ENCODE results near the gene PORCN. TPM values are rescaled to one million over a fixed set of nuclear protein-coding genes. Genes with fewer than 3 reads are reported as not detected.

PORCN gene
- polyA plus RNA-seq, 10 donors = 2.3 to 4.7 (median 3.7) TPM

DNA sequence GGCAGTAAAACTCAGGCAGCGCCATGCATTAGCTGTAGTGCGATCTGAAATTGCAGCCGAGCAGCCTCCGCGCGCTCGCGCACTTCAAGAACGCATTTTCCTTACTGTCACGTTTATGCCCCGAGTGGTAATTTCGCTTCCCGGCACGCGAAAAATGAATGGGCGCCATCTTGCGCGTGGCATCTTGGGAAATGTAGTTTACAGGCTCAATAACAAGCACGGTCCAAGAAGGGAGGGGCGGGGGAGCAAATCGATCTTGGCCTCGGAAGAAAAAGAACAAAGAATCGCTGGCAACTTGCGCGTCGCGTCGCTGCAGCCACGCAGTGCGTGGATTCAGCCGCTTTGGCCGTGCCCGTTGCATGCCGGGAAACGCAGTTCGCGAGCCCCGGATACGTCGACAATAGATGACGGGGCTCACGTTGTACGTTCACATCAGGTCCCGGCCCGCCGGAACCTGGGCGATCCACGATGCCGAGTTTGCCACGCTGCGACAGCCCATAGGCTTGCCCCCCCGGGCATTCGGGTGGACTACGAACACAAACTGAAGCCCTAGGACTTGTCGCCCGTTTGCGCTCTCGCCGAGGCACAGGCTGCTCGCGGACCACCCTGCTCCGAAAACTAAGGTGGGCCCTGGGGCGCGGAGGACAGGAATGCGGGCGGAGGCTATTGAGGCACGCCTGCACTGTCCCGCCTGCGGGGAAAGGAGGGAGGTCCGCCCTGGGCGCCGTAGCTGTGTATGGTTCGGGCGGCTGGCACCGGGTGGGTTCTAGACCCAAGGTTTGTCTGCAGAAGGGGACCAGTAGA, 32.8 kb upstream of the PORCN start, which contains the start of gene FTSJ1:
Gene FTSJ1 (plus strand): TSS at position 426 of the 804 bp plus-strand sequence. CDS start 1,849 bp downstream, outside the sequence.
- DNase-seq = peak; percentile 86 to 96 (median 93)

DNA sequence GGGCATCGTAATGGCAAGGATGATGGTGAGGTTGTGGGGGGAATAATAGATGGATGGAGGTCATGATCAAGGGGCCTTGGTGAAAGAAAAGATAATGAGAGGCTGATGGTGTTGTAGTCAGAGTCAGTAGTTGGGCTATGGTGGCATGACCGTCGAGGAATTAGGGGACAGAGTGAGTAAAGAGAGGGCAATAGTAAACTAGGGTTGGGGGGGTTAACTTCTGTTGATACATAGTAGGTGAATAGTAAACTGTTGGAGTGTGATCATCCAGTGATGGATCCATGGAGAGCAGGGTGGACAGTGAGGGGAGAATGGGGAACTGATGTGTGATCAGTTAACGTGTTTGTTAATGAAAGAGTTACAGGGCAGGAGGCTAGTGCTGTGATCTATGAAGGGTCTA, 31.9 kb upstream of the PORCN start:
- no peak for DNase-seq

DNA sequence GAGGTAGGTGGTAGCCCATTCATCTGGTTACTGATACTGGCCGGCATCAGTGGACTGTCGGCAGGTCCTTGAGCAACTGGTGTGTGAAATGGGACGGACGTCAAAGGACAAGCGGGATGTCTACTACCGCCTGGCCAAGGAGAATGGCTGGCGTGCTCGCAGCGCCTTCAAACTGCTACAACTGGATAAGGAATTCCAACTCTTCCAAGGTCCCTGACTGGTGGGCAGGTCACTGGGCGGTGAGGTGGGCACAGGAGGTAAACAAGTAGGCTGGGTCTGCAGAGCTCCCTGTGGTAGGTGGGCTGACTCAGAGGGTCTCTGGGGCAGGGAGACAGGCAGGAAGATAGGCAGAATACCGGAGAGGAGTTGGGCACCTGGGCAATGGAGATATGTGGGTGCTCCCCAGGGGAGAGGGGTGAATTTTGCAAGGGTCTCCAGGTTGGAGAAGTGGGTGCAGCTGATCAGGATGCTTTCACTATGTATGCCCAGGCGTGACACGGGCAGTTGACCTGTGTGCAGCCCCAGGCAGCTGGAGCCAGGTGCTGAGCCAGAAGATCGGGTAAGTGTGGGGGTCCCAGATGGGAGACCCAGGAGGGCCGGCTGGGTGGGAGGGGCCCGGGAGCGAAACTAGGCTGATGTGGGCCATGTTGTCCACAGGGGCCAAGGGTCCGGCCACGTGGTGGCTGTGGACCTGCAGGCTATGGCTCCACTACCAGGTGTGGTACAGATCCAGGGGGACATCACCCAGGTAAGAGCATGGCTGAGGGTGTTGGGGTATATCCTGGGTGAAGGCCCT, 30.6 kb upstream of the PORCN start:
- no peak for DNase-seq

DNA sequence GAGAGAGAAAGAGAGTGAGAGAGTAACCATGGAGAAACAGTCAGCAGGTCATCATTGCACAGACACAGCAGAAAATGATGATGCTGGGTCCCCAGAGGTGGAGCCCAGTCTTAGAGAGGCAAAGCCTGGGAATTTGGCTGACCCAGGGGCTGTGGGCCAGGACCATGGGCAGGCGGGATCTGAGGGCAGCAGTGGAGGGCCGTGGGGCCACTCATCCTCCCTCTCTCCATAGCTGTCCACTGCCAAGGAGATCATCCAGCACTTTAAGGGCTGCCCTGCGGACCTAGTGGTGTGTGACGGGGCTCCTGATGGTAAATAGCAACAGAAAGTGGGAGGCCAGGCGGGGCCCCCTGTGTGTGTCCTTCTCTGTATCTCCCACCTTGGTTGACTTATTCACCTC, 30.0 kb upstream of the PORCN start:
- no peak for DNase-seq

DNA sequence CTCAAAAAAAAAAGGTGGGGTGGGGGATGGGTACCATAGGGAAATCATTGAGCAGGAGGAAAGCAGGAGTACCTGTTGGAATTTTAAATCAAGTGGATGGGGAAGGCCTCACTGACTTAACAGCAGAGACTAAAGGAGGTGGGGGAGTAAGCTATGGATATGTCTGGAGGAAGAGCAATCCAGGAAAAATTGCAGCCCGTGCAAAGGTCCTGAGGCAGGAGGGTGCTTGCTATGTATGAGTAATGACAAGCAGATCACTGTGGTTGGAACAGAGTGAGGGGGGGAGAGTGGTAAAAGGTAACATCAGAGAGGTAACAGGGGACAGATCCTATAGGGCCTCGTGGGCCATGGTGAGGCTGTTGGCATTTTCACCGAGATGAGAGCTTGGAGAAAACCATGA, 28.6 kb upstream of the PORCN start:
- DNase-seq = no peak

DNA sequence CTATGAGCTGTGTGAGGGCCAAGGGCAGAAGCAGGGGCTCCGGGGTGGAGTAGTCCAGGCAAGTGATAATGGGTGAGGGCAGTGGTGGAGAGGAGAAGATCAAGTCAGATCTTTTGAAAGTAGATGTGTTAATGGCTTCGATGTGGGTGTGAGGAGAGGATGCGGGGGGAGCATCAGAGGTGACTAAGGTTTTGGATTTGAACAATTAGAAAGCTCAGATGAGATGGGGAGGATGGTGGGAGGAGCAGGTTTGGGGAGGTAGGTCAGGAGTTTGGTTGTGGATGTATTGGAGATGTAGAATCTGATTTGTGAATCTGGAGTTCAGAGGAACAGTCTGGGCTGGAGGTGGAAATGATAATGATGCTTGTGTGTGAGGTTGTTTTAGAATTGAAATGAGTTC, 28.2 kb upstream of the PORCN start:
- no peak for DNase-seq

DNA sequence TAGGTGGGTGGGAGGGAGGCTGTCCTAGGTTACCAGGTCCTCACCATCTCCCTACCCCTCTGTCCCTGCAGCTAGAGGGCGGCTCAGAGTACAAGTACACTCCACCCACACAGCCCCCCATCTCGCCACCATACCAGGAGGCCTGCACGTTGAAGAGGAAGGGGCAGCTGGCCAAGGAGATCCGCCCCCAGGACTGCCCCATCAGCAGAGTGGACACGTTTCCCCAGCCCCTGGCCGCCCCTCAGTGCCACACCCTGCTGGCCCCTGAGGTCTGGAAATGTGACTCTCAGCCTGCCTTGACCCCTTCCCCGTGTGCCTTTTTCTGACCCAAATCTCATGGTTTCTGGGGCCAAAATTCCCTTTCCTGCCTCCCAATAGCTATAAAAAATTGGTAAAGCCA, 26.3 kb upstream of the PORCN start:
- no peak for DNase-seq

DNA sequence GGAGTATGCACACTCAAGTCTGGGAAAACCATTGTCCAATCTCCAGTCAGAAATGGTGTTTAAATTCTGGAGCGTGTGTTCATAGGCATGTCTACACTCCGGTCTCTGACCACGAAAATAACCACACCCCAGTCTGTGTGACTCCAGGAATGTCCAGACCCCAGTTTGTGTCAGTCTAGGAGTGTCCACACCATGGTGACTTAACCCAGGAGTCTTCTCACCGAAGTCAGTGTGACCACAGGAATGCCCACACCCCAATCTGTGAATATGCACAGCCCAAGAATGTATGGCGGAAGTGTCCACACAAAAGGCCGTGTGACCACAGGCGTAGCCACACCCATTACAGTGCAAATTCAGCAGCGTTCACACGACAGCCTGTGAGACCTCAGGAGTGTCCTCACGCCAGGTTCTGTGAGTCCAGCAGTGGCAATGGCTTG, 21.4 kb upstream of the PORCN start:
- DNase-seq = peak in 1 of 3 donors; percentile 64

DNA sequence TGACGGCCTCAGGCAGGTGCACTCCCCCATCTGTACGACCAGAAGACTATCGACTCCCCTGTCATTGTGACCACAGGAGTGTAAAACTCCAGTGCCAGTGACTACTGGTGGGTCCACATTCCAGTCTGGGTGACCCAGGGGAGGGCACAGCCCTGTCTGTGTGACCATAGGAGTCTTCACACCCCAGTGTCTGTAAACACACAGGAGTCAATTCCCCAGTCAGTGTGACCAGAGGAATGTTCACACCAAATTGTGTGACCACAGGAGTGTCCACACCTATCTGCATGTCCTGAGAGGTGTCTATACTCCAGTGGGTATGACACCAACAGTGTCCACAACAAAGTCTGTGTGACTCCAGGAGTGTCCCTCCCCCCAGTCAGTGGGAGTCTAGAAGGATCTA, 20.8 kb upstream of the PORCN start:
- no peak for DNase-seq

DNA sequence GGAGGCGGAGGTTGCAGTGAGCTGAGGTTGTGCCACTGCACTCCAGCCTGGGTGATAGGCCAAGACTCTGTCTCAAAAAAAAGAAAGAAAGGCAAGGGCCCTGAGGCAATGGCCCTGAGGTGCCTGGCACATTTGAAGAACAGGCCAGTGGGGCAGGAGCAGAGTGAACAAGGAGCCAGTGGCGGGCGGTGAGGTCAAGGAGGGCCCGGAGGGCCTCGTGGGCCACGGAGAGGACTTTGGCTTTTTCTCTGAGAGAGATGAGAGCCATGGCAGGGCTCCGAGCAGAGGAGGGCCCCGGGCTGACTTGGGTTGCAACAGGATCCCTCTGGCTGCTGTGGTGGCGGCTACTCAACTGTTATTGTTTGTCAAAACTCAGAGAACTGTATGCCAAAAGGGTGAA, 19.5 kb upstream of the PORCN start:
- DNase-seq = no peak

DNA sequence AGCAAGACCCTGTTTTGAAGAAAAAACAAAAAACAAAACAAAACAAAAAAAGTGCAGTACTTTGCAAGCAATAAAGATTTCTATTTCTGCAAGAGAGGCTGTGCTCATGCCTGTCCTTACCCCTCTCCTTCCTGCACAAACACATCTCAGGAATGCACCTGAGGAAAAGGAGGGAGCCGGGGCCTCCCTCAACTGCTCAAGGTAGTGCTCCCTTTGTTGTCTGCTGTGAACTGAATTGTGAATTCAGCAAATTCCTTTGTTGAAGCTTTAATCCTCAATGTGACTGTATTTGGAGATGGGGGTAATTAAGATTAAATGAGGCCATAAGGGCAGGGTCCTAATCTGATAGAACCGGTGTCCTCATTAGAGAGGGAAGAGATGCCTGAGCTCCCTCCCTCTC, 18.9 kb upstream of the PORCN start:
- DNase-seq = no peak

DNA sequence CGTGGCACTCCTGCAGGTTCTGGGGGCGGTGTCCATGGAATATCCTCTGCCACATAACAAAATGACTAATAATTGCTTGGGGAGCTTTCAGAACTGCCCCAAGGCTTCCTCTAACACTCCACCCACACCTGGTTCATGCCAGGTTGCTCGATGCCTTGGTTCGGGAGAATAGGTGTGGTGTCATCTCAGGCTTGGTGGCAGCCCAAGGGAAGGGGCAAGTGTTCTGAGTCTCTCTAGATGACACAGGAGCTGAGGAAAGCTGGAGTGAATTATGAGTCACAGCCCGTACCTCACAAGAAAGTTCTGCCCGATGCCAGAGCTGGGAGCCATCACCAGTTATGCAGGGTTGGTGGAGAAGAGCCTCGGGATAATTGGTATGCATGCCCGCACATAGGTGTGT, 18.1 kb upstream of the PORCN start:
- DNase-seq = no peak

DNA sequence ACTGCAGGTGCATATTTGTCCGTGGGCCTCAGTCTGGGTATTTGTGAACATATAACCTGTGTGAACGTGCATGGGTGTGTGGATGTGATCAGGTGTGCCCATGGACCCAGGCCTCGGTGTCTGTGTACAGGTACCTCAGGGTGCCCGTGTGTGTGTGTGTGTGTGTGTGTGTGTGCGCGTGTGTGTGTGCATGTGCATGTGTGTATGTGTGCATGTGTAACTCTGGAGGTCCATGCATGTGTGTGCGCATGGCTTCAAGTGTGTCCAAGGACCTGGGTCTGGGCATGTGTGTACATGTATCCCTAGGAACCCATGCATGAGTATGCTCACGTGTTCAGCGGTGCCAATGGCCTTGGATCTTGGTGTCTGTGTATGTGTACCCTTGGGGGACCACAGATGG, 17.0 kb upstream of the PORCN start:
- DNase-seq = no peak

DNA sequence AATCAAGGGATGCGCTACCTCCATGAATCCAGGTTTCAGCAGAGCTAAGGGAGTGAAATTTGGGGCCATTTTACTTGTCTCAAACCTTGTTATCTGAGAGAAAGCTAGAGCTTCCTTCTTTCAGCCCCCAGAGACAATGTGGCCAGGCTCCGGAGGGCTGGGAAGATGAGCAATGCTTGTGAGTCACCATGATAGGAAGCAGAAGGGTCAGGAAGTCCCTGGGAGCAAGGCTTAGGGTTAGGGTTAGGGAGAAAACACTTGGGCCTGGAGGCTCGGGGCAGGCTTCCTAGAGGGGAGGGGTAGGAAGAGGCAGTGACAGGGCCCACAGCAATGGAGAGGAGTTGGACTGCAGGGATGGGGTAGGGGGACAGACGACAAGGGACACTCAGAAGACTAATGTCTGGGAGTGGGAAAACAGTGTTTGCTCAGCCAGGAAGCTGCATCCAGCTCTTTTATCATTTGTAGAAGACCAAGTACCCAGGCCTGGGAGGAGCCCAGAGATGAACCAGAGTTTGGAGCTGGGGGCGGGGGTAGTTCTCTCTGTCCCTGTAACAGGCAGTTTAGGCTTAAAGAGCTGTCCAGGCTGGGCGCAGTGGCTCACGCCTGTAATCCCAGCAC, 16.4 kb upstream of the PORCN start:
- no peak for DNase-seq

DNA sequence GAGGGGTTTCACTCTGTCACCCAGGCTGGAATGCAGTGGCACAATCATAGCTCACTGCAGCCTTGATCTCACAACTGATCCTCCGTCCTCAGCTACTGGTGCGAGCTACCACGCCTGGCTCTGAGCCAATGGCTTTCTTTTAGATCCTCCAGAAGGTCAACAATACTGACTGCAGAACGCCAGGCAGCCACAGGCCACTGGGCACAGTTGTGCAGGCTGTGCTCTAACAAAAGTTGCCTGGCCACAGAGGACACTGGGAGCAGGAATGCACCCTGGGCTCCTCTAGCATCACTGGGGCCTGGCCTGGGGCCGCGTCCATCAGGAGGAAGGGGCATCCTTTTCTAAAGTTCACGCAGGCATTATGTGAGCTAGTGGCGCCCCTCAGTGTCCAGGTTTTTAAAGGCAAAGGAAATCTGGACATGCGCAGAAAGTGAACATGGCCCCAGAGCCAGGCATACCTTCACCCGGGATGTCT, 14.9 kb upstream of the PORCN start:
- peak in 2 of 3 donors; percentile 23 to 39 for DNase-seq

DNA sequence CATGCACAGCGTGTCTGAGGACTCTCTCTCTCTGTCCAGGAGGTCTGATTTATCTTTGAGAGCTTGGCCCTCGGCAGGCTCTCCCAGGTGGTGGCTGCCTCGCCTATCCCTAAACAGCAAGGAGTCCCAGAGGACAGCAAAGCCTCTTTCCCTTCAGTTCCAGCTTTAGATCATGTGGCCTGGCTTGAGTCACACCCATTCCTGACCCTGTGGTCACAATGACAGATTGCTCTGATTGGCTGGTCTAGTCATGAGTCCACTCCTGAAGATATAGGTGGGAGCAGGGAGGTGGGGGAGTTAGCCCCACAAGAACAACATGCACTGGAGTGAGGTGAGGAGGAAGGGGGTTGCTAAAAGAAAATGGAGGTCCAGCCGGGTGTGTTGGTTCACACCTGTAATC, 12.1 kb upstream of the PORCN start:
- no peak for DNase-seq

DNA sequence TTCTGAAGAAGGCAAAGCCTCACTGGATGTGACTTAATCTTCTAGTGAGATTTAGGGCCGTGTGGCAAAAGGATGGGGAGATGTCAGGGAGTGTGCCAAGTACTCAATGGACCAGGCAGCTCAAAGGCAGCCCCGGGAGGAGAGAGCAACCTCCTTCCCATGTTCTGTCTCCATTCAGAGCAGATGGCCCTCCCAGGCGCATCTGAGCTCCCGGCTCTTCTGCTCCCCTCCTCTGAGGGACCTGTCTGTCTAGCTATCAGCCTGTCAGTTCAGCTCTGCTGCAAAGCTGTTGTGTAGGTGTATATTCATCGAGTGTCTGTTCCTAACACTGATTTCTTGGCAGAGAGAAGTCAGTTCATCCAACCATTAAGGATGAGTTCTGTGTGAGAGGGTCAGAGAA, 10.9 kb upstream of the PORCN start:
- no peak for DNase-seq

DNA sequence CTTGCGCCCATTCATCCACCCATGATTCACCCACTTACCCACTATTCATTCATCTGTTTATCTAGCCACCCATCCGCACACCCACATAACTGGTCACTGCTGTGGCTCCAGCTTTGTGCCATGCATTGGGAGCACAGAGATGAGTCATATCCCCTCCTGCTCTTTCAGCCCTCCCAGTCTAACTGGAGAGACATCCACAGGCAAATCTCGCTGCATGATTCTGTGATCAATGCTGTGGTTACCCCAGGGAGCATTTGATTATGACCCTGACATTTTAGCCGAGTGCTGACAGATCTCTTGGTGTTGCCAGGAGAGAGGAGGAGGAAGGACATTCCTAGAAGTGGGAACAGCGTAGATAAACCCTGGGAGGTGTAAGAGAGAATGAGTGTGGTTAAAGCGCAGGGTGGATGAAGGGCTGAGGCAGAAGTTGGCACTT, 10.4 kb upstream of the PORCN start:
- DNase-seq = no peak

DNA sequence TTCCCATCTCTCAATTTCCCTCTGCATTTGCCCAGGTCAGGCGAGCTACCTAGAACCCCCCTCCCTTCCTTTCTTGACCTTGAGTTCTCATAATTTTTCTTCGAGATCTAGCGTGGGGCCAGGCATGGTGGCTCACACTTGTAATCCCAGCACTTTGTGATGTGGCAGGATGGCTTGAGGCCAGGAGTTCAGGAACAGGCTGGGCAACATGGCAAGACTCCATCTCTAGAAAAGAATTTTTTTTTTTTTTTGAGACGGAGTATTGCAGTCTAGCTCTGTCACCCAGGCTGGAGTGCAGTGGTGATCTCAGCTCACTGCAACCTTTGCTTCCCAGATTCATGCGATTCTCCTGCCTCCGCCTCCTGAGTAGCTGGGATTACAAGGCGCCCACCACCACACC, 4.5 kb upstream of the PORCN start:
- DNase-seq = no peak

DNA sequence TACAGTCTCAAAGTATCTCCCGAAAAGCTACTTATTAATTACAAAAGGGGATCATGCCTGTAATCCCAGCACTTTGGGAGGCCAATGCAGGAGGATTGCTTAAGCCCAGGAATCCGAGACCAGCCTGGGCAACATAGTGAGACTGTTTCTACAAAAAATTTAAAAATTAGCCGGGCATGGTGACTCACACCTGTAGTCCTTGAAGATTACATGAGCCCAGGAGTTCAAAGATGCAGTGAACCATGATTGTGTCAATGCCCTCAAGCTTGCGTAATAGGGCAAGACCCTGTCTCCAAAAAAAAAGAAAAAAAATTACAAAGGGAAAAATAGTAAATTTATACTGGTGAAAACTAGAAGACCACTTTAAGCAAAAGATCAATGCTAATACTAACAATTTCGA, 3.3 kb upstream of the PORCN start:
- DNase-seq = no peak

DNA sequence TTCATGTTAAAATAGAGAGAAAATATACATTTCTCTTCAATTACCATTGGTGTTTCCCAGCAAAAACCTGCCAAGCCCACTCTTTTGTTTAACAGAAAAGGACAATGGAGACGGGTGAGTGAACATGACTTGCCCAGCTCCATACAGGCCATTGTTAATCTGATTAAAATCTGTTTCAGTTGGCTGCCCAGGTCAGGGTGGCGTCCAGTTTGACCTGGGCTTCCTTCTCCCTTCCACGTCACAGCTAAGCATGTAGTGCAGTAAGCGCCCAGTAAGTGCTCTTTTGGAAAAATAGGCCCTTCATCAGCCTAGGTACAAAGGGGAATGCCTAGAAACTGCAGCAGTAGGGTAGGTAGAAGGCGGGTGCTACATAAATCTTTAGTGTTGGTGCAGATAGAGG, 1.5 kb upstream of the PORCN start:
- no peak for DNase-seq

DNA sequence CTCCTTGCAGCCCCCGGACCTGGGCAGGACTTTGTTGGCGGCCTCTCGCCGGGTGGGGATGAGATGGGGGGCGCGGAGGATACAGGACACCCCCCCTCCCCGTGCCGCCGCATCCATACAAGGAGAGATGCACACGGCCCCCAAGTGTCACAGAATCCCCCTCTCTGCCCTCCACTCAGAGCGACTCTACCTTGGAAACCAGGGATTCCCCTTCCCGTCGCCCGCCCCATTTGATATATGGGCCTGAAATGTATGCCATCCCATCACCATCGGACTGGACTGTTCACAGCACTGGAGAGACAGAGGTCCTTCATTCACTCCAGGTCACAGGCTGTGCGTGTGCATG, 426 bp downstream of the PORCN start:
- DNase-seq = peak in 1 of 3 donors; percentile 7

DNA sequence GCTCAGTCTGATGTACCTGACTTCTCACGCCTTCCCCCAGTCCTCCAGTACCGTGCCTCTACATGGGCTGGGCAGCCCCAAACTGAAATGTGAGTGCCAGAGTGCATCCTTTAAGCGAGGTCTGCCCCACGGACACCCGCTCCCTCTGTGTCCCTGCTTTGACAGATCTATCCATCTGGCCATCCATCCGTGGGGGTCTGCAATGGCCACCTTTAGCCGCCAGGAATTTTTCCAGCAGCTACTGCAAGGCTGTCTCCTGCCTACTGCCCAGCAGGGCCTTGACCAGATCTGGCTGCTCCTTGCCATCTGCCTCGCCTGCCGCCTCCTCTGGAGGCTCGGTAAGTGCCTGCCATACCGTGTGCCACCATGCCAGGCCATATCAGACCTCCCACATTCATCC, 827 bp downstream of the PORCN start:
- peak in 1 of 3 donors; percentile 13 for DNase-seq
